NK-92 (cell line): ENCODE data around the gene MTHFSD.

Experiments
- DNase-seq: peaks from one replicate; lab custom pipeline; 2025; ENCODE audit not compliant: unreplicated experiment; lab: John Stamatoyannopoulos, UW

The MTHFSD gene

DNA sequence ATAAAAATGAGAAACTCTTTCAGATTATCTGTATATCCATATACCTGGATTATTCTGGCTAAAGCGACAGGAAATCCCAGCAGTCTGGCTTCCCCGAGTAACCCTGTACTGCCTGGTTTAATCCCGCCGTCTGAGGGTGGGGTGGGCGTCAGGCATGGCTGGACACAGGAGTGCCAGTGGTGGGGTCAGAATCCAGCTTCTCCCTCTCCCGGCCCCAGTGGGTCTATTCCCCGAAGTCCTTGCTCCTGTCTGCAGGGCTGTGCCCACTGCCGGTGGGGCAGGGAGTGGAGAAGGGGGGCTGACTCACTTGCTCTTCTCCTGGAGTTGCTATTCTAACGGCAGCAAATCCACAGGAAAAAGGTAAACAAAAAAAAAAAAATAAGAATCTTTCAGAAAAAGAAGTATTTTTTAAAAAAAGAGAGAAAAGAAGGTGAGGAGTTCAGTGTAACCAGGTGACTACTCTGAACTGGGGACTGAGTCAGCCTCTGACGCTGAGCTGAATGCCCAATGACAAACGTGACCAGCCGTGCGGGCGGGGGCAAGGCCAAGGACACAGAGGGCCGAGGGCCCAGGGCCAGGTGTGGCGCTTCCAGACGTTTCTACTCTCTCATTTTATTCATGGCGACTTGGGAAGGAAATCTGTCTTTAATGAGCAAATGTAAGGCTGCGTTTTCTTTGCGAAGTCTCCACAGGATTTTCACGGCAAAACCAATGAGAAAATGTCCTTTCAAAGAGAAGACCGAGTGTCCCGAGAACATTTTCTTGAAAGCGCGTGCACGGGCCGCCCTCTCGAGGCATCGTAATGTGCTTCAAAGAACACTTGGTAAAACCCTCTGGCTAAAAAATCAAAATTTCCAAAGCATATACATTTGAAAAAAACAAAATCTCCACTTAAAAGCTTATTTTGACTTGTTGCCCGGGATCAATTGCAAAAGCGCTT, 24.5 kb downstream of the MTHFSD start:
- no peak for DNase-seq

DNA sequence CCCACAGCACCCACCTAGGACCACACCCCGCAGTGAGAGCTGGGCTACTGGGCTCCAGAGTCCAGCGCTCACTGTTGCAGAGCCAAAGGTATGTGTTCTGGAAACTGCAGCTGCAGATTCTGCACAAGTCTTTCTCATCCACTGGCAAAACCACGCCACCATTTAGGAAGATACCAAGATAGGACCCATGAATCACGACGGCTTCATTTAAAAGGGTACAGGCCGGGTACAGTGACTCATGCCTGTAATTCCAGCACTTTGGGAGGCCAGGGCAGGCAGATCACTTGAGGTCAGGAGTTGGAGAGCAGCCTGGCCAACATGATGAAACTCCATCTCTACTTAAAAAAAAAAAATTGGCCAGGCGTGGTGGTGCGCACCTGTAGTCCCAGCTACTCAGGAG, 25.9 kb downstream of the MTHFSD start:
- DNase-seq = no peak

DNA sequence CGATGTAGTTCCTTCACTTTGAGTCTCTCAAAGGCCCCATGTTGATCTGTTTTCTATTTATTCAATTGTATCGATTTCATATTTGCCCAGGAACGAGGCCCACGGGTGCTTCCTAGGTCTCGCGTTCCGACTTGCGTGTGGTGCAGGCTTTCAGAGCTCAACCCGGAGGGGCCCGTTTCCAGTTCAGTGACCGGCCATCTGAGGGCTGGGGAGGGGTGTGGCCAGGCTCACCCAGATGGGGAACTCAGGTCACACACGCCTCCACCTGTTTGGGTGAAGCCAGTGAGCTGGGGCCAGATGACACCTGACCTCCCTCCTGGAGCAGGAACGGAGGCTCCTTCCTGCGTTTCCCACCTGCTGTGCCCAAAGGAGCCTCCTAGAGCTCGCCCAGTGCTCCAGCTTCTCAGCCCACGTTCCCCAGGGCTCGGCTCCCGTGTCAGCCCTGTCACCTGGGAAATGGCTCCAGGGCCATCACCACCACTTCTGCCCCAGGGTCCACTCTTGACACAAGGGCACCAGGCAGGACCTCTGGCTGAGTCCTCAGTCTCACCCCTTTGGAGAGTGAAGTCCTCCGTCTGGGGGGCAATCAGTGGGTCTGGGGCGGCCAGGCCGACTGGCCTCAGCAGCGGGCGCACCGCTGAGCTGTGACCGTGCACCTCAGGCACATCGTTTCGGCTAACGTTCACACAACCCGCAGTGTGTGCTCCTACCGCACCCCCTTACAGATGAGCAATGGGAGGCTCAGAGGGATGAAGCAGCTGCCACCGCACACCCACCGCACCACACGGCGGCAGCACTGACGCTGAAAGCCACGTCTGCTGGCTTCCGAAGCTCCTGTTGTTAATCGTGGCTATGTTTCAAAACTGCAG, 26.7 kb downstream of the MTHFSD start:
- no peak for DNase-seq

DNA sequence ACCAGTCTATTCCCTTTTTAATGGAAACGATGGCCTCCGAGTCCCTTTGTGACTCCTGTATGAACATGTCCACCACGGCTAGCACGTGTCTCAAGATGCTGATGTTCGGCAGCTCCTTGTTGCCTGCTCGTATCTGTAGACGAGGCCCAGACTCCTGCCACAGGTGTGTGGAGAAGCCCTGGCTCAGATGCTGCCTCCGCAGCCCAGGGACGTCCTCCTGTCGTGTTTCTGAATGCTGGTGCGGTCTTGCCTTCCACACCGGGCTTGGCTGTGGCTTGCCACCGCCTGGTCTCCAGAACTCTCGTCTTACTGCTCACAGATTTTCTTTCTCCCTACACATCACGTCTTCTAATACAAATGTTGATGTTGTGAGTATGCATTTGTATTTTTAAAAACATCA, 27.7 kb downstream of the MTHFSD start:
- no peak for DNase-seq

DNA sequence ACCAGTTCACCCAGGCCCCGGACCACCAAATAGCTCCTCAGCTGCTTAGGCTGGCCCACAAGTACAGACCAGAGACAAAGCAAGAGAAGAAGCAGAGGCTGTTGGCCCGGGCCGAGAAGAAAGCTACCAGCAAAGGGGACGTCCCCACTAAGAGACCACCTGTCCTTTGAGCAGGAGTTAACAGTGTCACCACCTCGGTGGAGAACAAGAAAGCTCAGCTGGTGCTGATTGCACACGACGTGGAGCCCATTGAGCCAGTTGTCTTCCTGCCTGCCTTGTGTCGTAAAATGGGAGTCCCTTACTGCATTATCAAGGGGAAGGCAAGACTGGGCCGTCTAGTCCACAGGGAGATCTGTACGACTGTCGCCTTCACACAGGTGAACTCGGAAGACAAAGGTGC, 29.3 kb downstream of the MTHFSD start:
- DNase-seq = no peak

DNA sequence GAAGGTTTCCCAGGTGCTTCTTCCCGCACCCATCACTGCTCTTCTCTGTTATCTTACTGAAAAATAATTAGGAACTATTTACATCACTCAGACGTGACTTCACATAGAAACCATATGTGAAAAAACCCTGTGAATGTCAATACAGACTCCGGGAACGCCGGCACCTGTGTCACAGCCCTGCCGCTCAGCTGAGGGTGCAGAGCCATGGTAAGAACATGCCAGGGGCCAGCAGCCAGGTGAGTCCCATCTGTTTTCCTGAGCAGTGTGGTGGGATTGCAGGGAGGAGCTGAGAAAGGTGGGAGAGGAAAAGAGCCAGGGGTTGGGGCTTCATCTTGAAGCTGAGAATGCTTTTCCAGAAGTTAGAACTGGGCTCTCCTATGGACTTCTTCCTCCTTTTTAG, 31.0 kb downstream of the MTHFSD start:
- no peak for DNase-seq

DNA sequence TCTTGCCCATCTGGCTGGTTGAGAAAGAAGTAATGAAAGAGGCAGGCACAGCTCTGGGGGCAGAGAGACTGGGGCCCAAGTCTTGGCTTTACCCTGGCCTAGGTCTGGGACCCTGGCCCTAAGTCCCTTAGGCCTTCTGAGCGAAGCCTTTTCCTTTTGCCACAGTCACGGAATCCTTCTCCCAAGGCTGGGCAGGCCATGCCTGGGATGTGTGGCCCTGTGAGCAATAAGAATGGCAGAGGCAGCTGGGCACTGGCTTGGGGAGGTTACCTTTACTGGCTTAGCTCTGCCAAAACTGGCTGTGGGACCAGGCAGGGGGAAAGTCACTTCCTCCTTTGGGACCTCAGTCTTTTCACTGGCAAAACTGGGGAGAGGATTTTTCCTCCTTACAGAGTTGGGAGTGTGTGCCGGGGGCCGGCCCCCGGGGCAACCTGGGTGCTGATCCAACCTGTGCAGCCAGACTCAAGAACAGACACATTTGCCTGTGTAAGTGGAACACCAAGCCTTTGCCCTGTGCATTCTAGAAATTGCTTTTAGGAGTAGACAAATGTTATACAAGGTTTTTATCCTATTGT, 31.8 kb downstream of the MTHFSD start:
- DNase-seq = no peak

DNA sequence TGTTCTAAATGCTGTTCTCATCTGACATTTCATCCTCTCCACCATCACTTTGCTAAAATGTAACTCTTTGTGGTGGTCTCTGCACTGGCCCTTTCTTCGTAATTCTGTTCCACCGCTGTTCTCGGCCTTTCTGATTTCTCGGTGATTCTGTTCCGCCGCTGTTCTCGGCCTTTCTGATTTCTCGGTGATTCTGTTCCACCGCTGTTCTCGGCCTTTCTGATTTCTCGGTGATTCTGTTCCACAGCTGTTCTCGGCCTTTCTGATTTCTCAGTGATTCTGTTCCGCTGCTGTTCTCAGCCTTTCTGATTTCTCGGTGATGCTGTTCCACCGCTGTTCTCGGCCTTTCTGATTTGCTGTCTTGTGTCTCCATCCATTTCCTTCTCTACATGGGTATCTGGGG, 32.4 kb downstream of the MTHFSD start:
- no peak for DNase-seq

DNA sequence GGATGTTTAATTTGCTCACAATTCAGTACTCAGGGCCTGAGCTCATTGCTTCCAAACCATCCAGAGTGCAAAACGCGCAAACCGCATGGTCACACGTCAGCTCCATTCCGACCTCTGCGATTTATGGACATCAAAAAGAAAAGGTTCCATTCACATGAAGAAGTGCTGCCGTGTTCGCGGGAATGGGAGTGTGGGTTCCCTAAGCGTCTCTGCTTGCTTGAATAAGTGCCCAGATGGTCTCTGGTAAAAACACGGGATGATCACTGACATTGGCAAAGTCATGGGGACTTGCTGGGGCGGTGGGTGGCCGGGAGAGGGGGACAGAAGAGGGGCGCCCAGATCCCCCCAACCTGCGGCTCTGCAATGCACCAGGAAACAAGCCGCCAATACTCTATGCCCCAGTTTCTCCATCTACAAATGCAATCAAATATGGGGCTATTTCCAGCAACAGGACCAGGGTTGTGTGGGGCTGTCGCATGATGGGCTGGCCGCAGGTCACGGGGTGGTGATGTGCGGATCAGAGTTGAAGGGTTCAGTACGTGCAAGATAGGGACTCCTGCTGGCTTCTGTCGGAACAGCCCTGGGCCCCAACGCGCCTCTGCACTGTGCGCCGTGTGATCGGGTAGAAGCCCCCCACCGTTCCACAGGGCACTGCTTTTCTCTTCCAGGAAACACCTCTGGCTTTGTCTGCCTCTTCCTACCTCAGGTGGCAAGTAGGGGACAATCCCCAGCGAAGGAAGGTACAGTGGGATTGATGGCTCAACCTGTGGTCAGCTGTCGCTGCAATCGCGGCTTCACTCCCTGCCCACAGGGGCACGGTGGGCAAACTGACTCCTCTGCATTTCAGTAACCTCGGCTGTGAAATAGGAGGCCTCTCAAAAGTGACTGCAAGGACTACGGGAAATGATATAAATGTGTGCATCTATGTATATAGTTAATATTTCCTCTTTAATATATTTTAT, 33.5 kb downstream of the MTHFSD start:
- no peak for DNase-seq

DNA sequence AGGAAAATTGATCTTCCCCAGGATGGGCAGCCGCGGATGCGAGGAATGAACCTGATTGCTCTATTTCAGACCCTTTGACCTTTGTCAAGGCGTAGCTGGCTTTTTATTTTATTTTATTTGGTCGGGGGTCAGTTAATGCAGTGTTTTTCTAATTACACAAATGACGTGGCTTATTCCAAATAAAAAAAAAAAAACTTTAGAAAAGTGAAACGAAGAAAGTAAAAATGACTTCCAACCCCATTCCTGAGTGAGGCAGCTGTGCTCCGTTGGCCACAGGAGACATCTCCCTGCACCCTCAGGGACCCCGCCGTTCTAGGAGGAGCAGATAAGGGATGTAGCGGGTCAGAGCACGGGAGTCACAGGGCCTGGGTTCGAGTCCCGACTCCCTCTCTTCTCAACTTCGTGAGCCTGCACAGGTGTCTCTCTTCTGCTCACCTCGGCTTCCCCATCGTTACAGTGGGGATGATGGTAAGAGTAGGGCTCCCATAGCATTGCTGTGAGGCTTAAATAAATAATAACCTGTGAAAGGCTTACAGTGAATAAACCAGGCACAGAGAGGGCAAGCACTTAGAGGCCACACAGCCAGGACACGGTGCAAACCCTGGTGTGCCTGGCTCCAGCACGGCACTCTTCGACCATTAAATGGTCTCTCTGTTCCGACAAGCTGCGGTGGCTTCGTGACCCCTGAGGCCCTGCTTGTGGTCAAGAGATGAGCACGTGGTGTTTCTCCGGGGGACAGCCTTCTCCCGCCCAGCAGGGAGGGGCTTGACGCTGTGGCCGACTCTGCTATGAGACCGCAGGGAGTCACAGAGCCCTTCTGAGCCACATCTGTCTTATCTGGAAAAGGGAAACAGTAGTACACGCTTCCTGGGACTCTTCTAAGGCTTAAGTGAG, 34.5 kb downstream of the MTHFSD start:
- no peak for DNase-seq

DNA sequence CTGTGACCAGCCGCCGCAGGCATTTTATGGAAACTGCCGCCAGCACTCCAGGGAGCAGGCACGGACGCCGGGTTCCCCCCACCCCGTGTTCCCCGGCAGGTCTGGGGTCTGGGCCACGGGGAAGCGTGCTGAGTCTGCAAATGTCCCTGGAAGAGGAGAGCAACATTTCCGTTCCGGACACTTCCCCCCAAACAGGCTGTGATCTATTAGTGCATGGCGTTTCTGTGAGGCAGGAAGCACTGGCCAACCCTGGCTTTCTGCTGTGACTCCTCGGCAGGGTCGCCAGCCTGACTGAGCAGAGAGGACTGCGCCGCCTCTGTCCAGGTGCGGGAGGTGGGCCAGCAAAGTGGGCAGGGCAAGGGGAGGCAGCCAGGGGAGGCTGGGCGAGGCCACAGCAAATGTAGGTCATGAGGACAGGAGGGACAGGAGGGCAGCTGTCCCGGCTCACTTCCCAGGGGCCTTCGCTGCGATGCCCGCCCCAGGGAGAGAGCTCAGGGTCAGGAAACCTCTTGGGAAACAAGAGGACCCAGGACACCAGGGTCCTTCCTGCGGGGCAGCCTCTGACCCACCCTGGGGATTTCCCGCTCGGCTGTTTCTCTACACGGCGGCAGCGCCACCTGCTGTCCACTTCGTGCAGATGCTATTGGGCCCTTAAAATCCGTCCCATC, 35.3 kb downstream of the MTHFSD start:
- no peak for DNase-seq

DNA sequence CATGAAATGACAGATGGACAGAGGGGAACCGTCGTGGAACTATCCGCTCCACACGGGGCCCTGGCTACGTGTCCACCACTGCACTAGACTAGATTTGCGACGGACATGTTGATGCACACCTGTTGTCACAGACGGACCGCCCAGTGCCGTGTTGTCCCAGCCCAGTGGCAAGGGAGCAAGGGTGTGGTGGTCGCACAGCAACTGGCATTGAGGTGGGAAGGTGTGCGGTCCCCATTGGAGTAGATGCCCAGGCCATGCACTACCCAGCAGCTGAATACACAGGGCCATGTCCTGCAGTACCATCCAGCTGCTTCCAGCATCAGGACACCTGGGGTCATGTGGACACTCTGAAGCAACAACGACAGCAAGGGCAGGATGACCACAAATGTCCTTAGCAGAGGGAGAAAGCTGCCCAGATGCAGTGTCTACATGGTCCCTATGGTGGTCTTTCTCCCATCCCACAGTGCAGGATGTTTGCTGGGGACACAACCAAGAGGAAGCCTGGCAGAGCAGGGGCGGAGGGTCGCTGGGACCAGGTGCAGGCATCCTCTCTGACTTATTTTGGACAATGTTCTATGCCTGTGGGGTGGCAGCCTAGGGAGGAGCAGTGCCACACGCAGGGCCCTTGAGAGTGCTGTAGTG, 35.9 kb downstream of the MTHFSD start:
- no peak for DNase-seq

DNA sequence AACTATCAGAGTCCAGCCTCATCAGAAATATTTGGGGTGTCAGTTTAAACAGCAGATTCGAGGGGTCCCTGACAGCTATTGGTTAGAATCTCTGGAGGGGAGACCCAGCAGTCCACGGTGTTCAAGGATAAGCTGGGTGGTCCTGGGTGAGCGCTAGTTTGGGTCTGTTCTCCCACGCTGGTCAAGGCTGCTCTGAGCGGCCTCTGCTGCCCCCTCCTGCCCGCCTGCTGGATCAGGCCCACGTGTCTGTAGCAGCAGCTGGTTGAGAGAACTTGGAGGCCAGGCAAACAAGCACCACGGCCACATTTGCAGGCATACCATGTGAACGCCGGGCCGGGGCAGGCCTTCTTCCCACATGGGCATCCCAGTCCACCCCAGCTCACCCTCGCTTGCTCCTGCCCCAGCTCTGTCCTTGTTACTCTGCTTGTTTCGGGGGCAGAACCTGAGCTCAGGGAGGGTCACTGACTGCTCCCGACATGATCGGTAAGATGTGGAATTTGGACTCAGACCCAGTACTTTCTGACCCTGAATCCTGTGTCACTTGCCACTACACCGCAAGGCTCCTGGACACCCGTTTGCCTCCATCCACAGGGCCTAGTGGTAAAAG, 37.3 kb downstream of the MTHFSD start:
- no peak for DNase-seq

DNA sequence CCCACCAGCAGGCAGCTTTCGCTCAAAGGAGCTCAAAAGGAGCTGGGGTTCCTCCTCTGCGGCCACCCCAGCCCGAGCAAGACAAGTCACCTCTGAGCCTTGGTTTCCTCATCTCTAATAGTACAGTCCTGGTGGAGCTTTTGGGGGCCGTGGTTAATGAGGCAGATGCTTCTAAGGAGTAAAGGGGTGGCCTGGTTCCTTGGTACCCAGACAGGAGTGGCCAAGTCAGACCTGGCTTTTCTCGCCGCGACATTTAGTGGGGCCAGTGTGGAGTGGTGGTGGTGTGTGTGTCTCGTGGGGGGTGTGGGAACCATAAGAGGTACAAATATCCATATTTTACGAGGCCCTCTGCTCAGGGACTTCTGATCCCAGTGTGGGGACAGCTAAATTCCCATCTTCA, 38.0 kb downstream of the MTHFSD start:
- no peak for DNase-seq

DNA sequence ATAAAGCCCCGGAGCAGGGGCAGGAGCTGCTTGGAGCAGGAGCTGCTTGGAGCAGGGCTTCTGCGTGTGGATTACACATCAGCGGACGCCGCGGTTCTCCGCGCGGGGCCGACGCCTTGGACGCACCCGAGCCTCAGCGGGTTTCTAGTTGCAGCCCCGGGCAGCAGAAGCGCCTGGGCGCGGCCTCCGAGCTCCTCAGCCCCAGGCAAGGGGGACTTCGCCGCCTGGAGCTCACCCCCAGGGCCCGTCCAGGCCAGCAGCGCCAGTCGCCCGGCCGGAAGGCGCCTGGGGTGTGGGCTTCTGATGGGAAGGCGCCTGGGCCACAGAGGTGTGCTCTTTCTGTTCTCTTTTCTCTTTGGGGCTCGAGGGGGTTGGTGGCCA, 38.4 kb downstream of the MTHFSD start:
- no peak for DNase-seq

DNA sequence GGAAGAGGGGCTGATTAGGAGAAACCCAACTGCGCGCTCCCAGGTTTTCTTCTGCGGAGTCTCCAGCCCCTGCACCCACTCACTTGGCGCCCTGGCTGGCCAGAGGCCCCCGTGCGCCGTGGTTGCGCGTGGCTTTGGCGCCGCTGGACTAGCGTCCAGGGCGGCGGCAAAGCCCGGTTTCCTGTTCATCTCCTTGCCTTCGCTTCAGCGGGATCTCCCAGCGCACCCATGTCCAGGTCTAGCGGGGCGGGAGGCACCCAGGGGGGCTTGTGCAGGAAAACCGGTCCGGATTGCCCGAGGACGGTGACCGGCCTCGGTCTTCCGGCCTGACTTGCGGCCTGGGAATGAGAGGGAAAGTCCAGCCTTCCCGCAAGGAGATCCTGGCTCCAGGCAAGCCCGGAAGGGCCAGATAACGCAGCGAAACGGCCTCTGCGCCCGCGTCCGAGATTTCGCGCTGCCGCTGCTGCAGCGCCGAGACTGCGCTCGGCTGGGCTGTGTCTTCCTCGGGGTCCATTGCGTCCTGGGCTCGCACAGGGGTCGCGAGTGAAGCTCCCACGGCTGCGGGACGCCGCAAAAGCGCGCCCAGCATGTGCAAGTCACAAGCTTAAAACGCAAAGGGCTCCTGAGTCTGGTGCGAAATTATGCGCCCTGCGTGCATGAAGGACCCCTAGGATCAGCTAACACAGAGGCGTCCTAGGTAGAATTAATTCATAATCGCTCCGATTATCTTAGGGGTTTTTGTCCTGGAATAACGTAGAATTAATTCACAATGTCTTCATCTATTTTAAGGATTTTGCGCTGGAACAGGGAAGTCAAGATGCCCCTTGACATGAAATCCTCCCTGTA, 39.0 kb downstream of the MTHFSD start:
- no peak for DNase-seq

DNA sequence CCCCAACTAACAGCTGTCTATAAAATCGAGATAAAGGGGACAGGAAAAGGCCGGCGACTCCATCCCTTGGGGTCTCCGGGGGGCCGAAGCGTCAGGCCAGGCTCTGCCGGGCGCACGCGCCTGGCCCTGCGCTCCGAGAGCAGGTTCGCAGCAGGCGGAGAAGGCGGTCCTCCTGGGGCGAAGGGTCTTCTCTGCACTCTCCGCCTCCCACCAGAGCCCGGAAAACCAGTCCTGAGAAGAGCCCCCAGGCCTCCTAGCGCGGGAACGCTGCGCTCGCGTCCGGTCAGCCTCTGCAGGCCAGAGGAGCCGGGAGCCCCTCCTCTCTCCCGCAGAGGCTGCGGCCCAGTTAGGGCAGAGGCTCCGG, 39.6 kb downstream of the MTHFSD start:
- DNase-seq = no peak
